Activated T-cell treated with anti-CD3 and anti-CD28 coated beads for 48 hours (primary cell): Measurements from ENCODE around the gene RAB37.

ENCODE experiments used
- DNase-seq: peaks from one replicate; pipeline ENCODE4 v3.0.0-alpha.2; 2020; ENCODE audit warnings: low read depth

RAB37 gene

GRCh38 chr17:74728702-74729075 lies 8.4 kb upstream of the RAB37 start:
- DNase-seq, result no peak

- DNase-seq, result no peak
Observed at GRCh38 chr17:74729368-74729767, 7.7 kb upstream of the RAB37 start.

- no peak for DNase-seq
Observed at GRCh38 chr17:74729866-74730265, 7.2 kb upstream of the RAB37 start.

- DNase-seq, result no peak
Observed at GRCh38 chr17:74730491-74731346, 6.3 kb upstream of the RAB37 start.

DNA sequence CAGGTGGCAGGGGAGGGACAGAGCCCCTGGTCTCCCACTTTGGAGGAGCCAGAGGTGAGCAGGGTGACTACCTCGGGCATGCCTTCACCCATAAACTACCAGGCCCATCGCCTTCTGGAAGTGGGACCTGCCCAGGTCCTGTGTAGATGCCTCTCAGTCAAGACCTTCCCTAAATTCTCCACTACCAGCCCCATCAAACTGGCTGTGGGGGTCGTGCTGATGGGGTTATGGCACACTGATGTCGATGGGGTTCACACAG lies 5.8 kb upstream of the RAB37 start:
- DNase-seq, result no peak

- DNase-seq, result no peak
Observed at GRCh38 chr17:74732042-74732867, 4.8 kb upstream of the RAB37 start.

- DNase-seq, result no peak
Observed at GRCh38 chr17:74733365-74734122, 3.5 kb upstream of the RAB37 start.

- no peak for DNase-seq
Observed at GRCh38 chr17:74734256-74734655, 2.8 kb upstream of the RAB37 start.

GRCh38 chr17:74737299-74738050 lies 419 bp downstream of the RAB37 start:
- no peak for DNase-seq

DNA sequence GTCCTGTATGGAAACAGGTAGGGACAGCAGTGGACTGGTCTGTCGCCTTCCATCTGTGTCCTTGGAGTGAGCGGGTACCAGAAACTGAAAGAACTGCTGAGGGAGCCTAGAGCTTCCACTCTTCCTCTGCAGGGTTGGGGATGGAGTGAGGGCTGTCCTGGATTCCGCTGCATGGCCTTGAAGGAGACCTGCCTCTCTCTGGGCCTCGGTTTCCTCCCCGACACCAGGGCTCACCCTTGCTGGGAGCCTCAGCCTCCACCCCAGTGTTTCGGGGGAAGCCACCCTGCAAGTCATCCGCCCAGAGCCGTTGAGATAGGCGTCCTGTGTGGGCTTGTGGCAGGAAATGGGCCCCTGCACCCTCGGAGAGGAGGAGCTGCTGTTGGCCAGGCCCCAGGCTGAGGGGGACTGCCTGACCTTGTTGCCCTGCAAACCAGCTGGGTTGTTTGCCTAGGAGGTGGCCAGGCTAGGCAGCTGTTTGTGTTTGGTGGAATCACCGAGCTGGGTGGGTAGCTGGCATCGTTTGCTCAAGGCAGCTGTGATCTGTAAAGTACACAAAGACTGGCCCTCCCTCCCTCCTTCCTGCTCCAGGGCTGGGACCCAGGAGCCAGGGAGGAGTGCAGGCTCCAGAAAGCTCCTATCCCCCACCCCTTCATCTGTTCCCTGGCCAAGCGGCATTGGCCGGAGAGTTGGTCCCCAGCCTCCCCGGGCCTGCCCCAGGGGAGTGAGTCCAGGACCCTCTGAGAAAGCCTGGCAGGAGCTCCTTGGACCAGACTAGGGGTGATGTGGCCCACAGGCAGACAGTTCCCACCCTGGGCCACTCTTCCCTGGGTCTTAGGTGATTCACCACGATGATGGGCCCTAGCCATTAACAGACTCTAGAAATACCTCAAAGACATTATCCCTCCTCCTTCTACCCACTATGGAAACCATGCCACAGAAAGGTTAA lies 1.3 kb downstream of the RAB37 start:
- DNase-seq, result peak; percentile 69

GRCh38 chr17:74739227-74739831 lies 2.3 kb downstream of the RAB37 start:
- DNase-seq, result no peak

- no peak for DNase-seq
Observed at GRCh38 chr17:74740173-74740572, 3.1 kb downstream of the RAB37 start.

- no peak for DNase-seq
Observed at GRCh38 chr17:74740641-74741387, 3.8 kb downstream of the RAB37 start.

- no peak for DNase-seq
Observed at GRCh38 chr17:74742153-74742515, 5.1 kb downstream of the RAB37 start.

DNA sequence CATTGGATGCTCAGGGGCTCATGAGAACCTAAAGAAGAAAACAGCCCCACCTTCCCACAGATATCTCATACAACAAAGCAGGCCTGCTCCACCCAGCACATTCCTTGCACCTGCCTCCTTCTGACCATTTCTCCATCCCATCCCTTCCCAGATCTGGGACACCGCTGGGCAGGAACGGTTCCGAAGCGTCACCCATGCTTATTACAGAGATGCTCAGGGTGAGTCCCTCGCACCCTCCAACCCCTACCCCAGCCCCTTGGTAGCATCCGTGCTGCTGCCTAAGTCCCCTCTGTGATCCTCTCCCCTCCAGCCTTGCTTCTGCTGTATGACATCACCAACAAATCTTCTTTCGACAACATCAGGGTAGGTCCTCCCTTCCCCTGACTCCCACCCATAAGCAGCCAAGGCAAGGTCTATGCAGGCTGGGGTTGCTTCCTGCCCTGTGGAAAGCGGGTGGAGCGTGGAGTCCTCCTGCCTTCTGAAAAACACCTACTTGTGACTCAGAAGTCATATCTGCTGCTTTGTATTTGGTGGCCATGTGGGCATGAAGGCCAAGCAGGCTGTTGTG lies 6.0 kb downstream of the RAB37 start:
- no peak for DNase-seq

DNA sequence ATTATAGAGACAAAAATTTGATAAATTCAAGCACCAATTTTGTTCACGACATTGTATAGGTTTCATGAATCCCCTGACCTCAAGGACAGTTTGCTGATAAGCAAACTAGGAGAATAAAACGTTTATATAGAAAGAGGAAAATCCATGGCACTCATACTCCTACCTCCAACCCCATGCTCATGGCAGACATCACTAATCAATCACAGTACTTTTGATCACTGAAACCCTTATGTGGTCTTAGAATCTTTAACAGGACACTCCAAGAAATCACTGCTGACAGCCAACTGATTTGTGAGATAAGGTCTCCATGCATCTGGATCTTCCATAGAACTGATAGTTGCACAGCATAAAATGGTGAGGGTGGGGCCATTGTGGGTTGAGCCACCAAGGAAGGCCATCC lies 6.7 kb downstream of the RAB37 start:
- no peak for DNase-seq

DNA sequence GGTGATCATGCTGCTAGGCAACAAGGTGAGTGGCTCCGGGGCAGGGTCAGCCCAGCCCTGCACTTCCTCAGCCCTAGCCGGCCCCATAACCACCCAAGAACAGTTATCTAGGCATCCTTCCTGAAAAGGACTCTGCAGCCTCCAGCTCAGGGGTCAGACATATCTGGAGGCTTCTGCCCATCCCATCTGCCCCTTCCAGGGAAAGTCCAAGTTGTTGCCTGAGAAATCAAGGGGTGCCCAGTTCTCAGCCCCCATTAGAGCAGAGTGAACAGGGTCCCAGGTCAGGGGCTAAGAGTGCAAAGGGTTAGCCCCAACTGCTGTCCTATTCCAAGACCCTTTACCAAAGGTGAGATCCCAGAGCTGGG lies 7.3 kb downstream of the RAB37 start:
- no peak for DNase-seq

DNA sequence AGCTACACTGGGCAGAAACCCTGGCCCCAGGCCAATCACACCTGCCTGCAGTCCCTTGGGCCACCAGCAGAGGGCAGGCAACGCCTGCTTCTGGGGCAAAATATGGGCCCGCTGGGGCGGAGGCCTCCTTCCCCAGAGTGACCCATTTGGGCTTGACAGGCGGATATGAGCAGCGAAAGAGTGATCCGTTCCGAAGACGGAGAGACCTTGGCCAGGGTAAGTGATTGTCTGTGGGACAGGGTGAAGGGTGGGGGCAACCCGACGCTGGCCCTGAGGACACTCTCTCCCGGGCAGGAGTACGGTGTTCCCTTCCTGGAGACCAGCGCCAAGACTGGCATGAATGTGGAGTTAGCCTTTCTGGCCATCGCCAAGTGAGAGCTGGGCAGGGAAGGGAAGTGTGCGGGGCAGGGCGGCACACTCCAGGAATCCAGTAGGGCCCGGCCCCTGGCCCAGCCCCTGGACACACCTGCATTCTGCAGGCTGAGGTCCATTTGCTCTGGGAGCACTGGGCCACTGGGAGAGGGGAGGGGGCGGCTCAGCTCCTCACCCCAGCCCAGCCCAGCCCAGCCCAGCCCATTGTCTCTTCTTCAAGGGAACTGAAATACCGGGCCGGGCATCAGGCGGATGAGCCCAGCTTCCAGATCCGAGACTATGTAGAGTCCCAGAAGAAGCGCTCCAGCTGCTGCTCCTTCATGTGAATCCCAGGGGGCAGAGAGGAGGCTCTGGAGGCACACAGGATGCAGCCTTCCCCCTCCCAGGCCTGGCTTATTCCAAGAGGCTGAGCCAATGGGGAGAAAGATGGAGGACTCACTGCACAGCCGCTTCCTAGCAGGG lies 7.9 kb downstream of the RAB37 start:
- DNase-seq, result peak; percentile 85
